Activated CD8-positive, alpha-beta T cell treated with anti-CD3 and anti-CD28 coated beads, Interleukin-2, amount 10 ng/mL, durations not matched to agents 7 days and 5 days (primary cell): ENCODE measurements around the gene MACROD2. TPM values are rescaled to one million over a fixed set of nuclear protein-coding genes. Genes with fewer than 3 reads are reported as not detected.

ENCODE experiments used
- ATAC-seq: fragments of 150-1000 bp; cut with Tn5 transposase; one replicate; pipeline ENCODE4 v1.10.0; 2021; ENCODE audit warnings: moderate library complexity
- CTCF ChIA-PET: fragments of 350-600 bp; sonication (Branson Sonifier 250); formaldehyde crosslinking; loops from one replicate; lab custom pipeline; 2021; ENCODE audit warnings: antibody characterized with exemption; lab: Charles Lee
- POLR2A ChIA-PET: fragments of 350-600 bp; sonication (Branson Sonifier 250); formaldehyde crosslinking; loops from one replicate; lab custom pipeline; 2021; ENCODE audit warnings: antibody characterized with exemption; lab: Charles Lee
- DNase-seq: peaks from one replicate; pipeline ENCODE4 v3.0.0-alpha.2; 2020
- H3K27ac Mint-ChIP-seq: one replicate; pipeline ENCODE4 v1.8.0; 2021; ENCODE audit warnings: mild to moderate bottlenecking, mixed read lengths
- H3K27me3 Mint-ChIP-seq: one replicate; pipeline ENCODE4 v1.8.0; 2021; ENCODE audit warnings: low read depth, mixed read lengths
- H3K36me3 Mint-ChIP-seq: one replicate; pipeline ENCODE4 v1.8.0; 2021; ENCODE audit warnings: low read depth, mixed read lengths
- H3K4me1 Mint-ChIP-seq: one replicate; pipeline ENCODE4 v1.8.0; 2021; ENCODE audit warnings: low read depth, mixed read lengths
- H3K4me3 Mint-ChIP-seq: one replicate; pipeline ENCODE4 v1.8.0; 2021; ENCODE audit warnings: mild to moderate bottlenecking, mixed read lengths
- H3K9me3 Mint-ChIP-seq: one replicate; pipeline ENCODE4 v1.8.0; 2022; ENCODE audit warnings: mixed read lengths; ENCODE audit not compliant: insufficient read depth
- total RNA-seq, 2 experiments: library from RNA; stranded (reverse); gene quantifications; one replicate each; pipeline ENCODE4 v1.2.3, GENCODE V29; 2021

Gene MACROD2
- total RNA-seq, 2 experiments from 2014 or later = 0.08 TPM; not detected in 1

- CTCF ChIA-PET = no interaction called here
- no peaks in the 10 kb centered on the region for H3K36me3 Mint-ChIP-seq
- H3K4me1 Mint-ChIP-seq = no peaks in the 10 kb centered on the region
- no peak overlapping the region for H3K4me3 Mint-ChIP-seq
- ATAC-seq = no peak
- H3K9me3 Mint-ChIP-seq = no peaks in the 10 kb centered on the region
- H3K27ac Mint-ChIP-seq = no peak overlapping the region
- DNase-seq = no peak
- POLR2A ChIA-PET = no interaction called here
- H3K27me3 Mint-ChIP-seq = no peaks in the 10 kb centered on the region
Measured at GRCh38 chr20:14745830-14746229, 750.5 kb downstream of the MACROD2 start.

GRCh38 chr20:14751191-14751590 is 755.9 kb downstream of the MACROD2 start:
- Mint-ChIP-seq H3K27ac (no peak overlapping the region), H3K27me3 (no peaks in the 10 kb centered on the region), H3K36me3 (no peaks in the 10 kb centered on the region), H3K9me3 (no peaks in the 10 kb centered on the region), H3K4me3 (no peak overlapping the region), H3K4me1 (no peaks in the 10 kb centered on the region)
- DNase-seq = no peak
- ChIA-PET CTCF (no interaction called here), POLR2A (no interaction called here)
- no peak for ATAC-seq

DNA sequence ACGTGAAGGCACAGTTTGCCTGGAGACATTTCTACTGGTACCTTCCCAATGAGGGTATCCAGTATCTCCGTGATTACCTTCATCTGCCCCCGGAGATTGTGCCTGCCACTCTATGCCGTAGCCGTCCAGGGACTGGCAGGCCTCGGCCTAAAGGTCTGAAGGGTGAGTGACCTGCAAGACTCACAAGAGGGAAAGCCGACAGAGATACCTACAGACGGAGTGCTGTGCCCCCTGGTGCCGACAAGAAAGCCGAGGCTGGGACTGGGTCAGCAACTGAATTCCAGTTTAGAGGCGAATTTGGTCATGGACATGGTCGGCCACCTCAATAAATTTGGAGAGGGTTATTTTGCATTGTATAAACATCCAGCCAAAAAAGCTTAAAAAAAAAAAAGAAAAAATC is 762.4 kb downstream of the MACROD2 start:
- no peaks in the 10 kb centered on the region for H3K4me1 Mint-ChIP-seq
- ATAC-seq (no peak), DNase-seq (no peak)
- no peak overlapping the region for H3K4me3 Mint-ChIP-seq
- CTCF ChIA-PET = no interaction called here
- no peaks in the 10 kb centered on the region for H3K9me3 Mint-ChIP-seq
- POLR2A ChIA-PET = no interaction called here
- H3K27me3 Mint-ChIP-seq = no peaks in the 10 kb centered on the region
- H3K27ac Mint-ChIP-seq = no peak overlapping the region
- no peaks in the 10 kb centered on the region for H3K36me3 Mint-ChIP-seq

DNA sequence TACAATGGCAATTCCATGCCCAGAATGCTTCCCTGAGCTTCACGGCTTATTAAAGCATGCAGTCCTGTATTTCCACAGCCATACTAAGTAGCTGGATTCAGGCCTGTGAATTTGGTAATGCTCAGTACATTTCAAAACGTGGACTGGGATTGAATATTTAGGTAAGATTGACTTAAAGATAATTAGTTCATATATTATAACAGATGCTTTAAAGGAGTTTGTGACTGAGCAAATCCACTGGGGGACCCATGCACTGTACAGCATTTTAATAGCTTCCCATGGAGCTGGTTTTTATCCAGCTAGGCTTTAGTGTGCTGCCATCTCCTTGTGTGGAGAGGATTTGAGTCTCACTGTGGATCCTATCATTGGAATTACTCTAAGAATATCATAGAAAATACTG is 763.0 kb downstream of the MACROD2 start:
- Mint-ChIP-seq H3K9me3 (no peaks in the 10 kb centered on the region), H3K4me3 (no peak overlapping the region), H3K36me3 (no peaks in the 10 kb centered on the region), H3K4me1 (no peaks in the 10 kb centered on the region), H3K27ac (no peak overlapping the region), H3K27me3 (no peaks in the 10 kb centered on the region)
- CTCF ChIA-PET = no interaction called here
- DNase-seq = no peak
- no peak for ATAC-seq
- POLR2A ChIA-PET = no interaction called here

DNA sequence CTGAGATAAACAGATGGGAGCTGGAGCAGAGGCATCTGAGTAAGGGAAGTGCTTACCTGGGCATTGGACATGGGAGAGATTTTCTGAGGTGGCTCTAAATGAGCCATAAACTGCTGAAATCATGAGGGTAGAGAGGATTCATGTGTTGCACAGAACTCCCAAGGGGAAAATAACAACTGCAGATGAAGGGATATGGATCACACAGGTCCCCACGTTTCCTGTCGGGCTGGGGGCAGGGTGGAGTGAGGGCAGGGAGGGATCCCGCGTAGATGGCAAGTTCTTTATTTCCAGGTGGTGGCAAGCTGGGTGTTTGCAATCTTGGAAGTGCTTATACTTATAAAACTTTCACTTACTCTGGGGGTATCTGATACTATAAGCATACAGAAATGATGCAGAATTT is 764.7 kb downstream of the MACROD2 start:
- ChIA-PET CTCF (no interaction called here), POLR2A (no interaction called here)
- Mint-ChIP-seq H3K27ac (no peak overlapping the region), H3K36me3 (no peaks in the 10 kb centered on the region), H3K4me3 (no peak overlapping the region), H3K4me1 (no peaks in the 10 kb centered on the region), H3K9me3 (no peaks in the 10 kb centered on the region), H3K27me3 (no peaks in the 10 kb centered on the region)
- ATAC-seq = no peak
- no peak for DNase-seq

GRCh38 chr20:14761903-14762302 is 766.6 kb downstream of the MACROD2 start:
- Mint-ChIP-seq H3K27me3 (no peaks in the 10 kb centered on the region), H3K4me3 (no peak overlapping the region), H3K27ac (no peak overlapping the region), H3K9me3 (no peaks in the 10 kb centered on the region), H3K36me3 (no peaks in the 10 kb centered on the region), H3K4me1 (no peaks in the 10 kb centered on the region)
- ChIA-PET CTCF (no interaction called here), POLR2A (no interaction called here)
- ATAC-seq (no peak), DNase-seq (no peak)

GRCh38 chr20:14764511-14765369 is 769.4 kb downstream of the MACROD2 start:
- ChIA-PET CTCF (no interaction called here), POLR2A (no interaction called here)
- Mint-ChIP-seq H3K4me1 (no peaks in the 10 kb centered on the region), H3K27me3 (no peaks in the 10 kb centered on the region), H3K4me3 (no peak overlapping the region), H3K9me3 (no peaks in the 10 kb centered on the region), H3K36me3 (no peaks in the 10 kb centered on the region), H3K27ac (no peak overlapping the region)
- ATAC-seq = no peak
- DNase-seq = no peak

- ChIA-PET CTCF (no interaction called here), POLR2A (no interaction called here)
- H3K27ac Mint-ChIP-seq = no peak overlapping the region
- H3K9me3 Mint-ChIP-seq = no peaks in the 10 kb centered on the region
- no peak for DNase-seq
- no peaks in the 10 kb centered on the region for H3K4me1 Mint-ChIP-seq
- H3K27me3 Mint-ChIP-seq = no peaks in the 10 kb centered on the region
- H3K4me3 Mint-ChIP-seq = no peak overlapping the region
- H3K36me3 Mint-ChIP-seq = no peaks in the 10 kb centered on the region
- ATAC-seq = no peak
Measured at GRCh38 chr20:14765370-14765701, 770.0 kb downstream of the MACROD2 start.

DNA sequence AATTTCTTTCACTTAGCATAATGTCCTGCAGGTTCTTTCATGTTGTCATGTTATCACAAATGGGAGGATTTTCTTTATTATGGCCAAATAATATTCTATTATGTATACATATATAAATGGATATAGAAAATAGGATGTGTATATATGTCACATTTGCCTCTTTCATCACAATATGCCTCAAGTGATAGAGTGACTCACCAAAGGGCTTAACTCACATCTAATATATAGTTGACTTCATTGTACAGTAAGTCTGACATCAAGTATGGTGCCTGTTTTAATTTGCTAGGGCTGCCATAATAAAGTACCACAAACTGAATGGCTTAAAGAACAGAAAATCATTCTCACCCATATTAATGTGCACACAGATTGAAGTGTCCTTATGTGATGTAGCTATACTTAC is 778.2 kb downstream of the MACROD2 start:
- Mint-ChIP-seq H3K4me1 (no peaks in the 10 kb centered on the region), H3K27me3 (no peaks in the 10 kb centered on the region), H3K4me3 (no peak overlapping the region), H3K9me3 (peaks cover 8% of the 10 kb centered on the region), H3K36me3 (no peaks in the 10 kb centered on the region), H3K27ac (no peak overlapping the region)
- ATAC-seq (no peak), DNase-seq (no peak)
- POLR2A ChIA-PET = no interaction called here
- CTCF ChIA-PET = no interaction called here

GRCh38 chr20:14775778-14776177 is 780.5 kb downstream of the MACROD2 start:
- H3K36me3 Mint-ChIP-seq = no peaks in the 10 kb centered on the region
- ATAC-seq (no peak), DNase-seq (no peak)
- H3K27me3 Mint-ChIP-seq = no peaks in the 10 kb centered on the region
- CTCF ChIA-PET = no interaction called here
- peaks cover 8% of the 10 kb centered on the region for H3K9me3 Mint-ChIP-seq
- no peak overlapping the region for H3K27ac Mint-ChIP-seq
- no peak overlapping the region for H3K4me3 Mint-ChIP-seq
- H3K4me1 Mint-ChIP-seq = no peaks in the 10 kb centered on the region
- POLR2A ChIA-PET = no interaction called here

- DNase-seq (no peak), ATAC-seq (no peak)
- H3K4me1 Mint-ChIP-seq = no peaks in the 10 kb centered on the region
- ChIA-PET POLR2A (no interaction called here), CTCF (no interaction called here)
- H3K4me3 Mint-ChIP-seq = no peak overlapping the region
- H3K36me3 Mint-ChIP-seq = no peaks in the 10 kb centered on the region
- peaks cover 8% of the 10 kb centered on the region for H3K9me3 Mint-ChIP-seq
- H3K27ac Mint-ChIP-seq = no peak overlapping the region
- no peaks in the 10 kb centered on the region for H3K27me3 Mint-ChIP-seq
Measured at GRCh38 chr20:14777591-14777990, 782.3 kb downstream of the MACROD2 start.

GRCh38 chr20:14778096-14778495 is 782.8 kb downstream of the MACROD2 start:
- POLR2A ChIA-PET = interaction anchor here (0.7 kb wide), 1 partner anchor 416 kb away, joined by 3 read pairs; no protein-coding TSS in a partner anchor
- Mint-ChIP-seq H3K27me3 (no peaks in the 10 kb centered on the region), H3K9me3 (peaks cover 8% of the 10 kb centered on the region), H3K4me1 (no peaks in the 10 kb centered on the region), H3K27ac (no peak overlapping the region), H3K36me3 (no peaks in the 10 kb centered on the region), H3K4me3 (no peak overlapping the region)
- CTCF ChIA-PET = no interaction called here
- no peak for DNase-seq
- no peak for ATAC-seq

GRCh38 chr20:14778875-14779274 is 783.6 kb downstream of the MACROD2 start:
- DNase-seq (no peak), ATAC-seq (no peak)
- ChIA-PET POLR2A (interaction anchor here (0.7 kb wide), 1 partner anchor 417 kb away, joined by 3 read pairs; no protein-coding TSS in a partner anchor), CTCF (no interaction called here)
- no peaks in the 10 kb centered on the region for H3K27me3 Mint-ChIP-seq
- H3K27ac Mint-ChIP-seq = no peak overlapping the region
- no peak overlapping the region for H3K4me3 Mint-ChIP-seq
- H3K36me3 Mint-ChIP-seq = no peaks in the 10 kb centered on the region
- H3K9me3 Mint-ChIP-seq = peaks cover 8% of the 10 kb centered on the region
- no peaks in the 10 kb centered on the region for H3K4me1 Mint-ChIP-seq
